ENCODE data around the gene CTIF.

Gene CTIF

DNA sequence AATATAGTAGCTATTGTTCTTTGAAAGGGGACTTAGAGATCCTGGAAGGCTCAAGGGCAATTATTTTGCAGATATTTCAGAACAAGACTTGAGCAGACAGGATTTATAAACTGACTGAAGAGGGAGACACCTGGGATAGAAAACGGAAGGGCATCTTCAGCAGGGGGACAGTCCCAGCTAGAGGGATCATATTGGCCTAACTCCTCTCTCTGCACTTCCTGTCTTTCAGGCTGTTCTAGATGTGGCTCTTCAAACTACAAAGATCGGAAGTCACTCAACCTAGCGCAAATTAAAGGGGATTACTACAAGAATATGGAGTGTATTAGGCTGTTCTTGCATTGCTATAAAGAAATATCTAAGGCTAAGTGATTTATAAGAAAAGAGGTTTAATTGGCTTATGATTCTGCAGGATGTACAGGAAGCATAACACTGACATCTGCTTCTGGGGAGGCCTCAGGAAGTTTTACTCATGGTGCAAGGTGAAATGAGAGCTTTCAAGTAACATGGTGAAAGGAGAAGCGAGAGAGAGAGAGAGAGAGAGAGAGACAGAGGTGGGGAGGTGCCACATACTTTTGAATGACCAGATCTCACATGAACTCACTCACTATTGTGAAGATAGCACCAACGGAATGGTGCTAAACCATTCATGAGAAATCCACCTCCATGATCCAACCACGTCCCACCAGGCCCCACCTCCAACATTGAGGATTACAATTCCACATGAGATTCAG is 5.3 kb upstream of the CTIF start:
- FAIRE-seq: no peak
- DNase-seq (ENCODE audit: insufficient read length, low spot score): no peak
- TF ChIP-seq, protein P1, sequence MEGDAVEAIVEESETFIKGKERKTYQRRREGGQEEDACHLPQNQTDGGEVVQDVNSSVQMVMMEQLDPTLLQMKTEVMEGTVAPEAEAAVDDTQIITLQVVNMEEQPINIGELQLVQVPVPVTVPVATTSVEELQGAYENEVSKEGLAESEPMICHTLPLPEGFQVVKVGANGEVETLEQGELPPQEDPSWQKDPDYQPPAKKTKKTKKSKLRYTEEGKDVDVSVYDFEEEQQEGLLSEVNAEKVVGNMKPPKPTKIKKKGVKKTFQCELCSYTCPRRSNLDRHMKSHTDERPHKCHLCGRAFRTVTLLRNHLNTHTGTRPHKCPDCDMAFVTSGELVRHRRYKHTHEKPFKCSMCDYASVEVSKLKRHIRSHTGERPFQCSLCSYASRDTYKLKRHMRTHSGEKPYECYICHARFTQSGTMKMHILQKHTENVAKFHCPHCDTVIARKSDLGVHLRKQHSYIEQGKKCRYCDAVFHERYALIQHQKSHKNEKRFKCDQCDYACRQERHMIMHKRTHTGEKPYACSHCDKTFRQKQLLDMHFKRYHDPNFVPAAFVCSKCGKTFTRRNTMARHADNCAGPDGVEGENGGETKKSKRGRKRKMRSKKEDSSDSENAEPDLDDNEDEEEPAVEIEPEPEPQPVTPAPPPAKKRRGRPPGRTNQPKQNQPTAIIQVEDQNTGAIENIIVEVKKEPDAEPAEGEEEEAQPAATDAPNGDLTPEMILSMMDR (IDR thresholded peaks at IDR 0.05; ENCODE audit: insufficient read depth, missing control alignments): no peak

GRCh38 chr18:48534364-48534763 is 4.5 kb upstream of the CTIF start:
- TF ChIP-seq, protein P1 (IDR thresholded peaks at IDR 0.05; ENCODE audit: insufficient read depth, missing control alignments): no peak
- FAIRE-seq (no peak), DNase-seq (ENCODE audit: insufficient read length, low spot score) (no peak)

GRCh38 chr18:48535956-48536355 is 2.9 kb upstream of the CTIF start:
- no peak for FAIRE-seq
- DNase-seq (ENCODE audit: insufficient read length, low spot score): no peak
- TF ChIP-seq, protein P1 (IDR thresholded peaks at IDR 0.05; ENCODE audit: insufficient read depth, missing control alignments): no peak

DNA sequence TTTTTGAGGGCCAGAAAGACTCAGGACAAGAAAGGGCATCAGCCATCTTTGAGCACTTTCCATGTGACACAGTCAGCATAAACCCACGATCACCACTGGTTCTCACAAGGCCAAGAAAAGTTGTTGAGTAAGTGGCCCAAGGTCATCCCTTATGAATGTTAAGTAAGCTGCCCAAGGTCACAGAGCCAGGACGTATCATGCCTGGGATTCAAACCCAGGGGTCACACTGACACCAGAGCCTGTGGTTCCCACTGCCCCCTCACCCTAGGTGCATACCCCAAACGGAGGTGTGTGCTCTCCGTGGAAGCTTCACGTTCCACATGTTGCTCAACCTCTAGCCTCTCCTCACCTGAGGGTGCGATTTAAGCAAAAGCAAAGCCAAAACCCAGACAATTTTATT is 2.3 kb upstream of the CTIF start:
- DNase-seq (ENCODE audit: insufficient read length, low spot score): no peak
- TF ChIP-seq, protein P1 (IDR thresholded peaks at IDR 0.05; ENCODE audit: insufficient read depth, missing control alignments): no peak
- FAIRE-seq: no peak

DNA sequence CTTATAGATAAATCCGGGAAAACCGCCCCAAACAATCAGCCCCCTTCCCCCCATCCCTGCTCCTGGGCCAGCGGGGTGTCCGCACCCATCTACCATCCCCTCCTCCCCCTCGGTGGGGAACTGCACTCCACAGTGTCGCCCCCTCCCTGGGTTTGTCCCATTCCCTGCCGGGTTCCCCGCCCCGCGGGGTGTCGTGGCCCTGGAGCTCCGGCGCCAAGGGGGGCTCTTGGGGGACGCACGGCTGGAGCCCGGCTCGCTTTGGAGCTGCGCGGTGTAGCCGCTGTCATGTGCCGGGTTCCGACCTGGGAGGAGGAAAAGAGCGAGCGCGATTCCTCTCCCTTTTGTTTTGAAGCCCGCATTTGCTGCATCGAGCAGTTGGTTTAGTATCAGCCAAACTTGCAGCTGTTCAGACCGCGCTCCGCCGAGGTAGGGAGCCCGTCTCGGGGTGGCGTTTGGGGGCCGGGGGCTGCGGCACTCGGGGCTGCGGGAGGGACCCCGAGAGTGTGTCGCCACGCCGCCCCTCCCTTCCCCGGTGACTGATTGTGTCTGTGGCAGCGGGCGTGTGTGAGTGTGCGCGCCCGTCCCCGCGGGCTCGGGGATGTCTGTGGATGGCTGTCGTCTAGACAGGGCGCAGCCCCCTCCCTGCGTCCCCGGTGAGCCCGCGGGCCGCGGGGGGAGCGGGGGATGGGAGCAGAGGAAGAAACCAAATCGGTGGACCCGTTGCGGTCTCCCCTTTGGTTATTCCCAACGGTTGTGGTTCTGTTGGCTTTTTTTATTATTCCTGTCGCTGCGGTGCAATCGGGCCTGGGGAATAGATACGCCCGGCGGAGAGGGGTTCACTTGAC is 797 bp downstream of the CTIF start:
- FAIRE-seq: no peak

GRCh38 chr18:48540251-48541025 is 1.6 kb downstream of the CTIF start:
- TF ChIP-seq, protein P1 (IDR thresholded peaks at IDR 0.05; ENCODE audit: insufficient read depth, missing control alignments): no peak
- DNase-seq (ENCODE audit: insufficient read length, low spot score): no peak
- FAIRE-seq: no peak

More for the DNA sequence above, 797 bp downstream of the CTIF start:
- TF ChIP-seq, protein P1 (IDR thresholded peaks at IDR 0.05; ENCODE audit: insufficient read depth, missing control alignments): no peak
- DNase-seq (ENCODE audit: insufficient read length, low spot score): no peak
